Nephron (organoid): Measurements from ENCODE around the gene AMIGO3.
"Not testable (repeated sequence)": the region's sequence is repeated elsewhere in the genome, so short reads cannot be mapped to it uniquely, and the experiment has no call there.

Experiments used
- H3K27ac Mint-ChIP-seq, 3 experiments: 2 replicates each; pipeline ENCODE4 v1.8.0; 2020; ENCODE audit warnings: mixed read lengths in 3 of 3, mild to moderate bottlenecking in 2 of 3, moderate library complexity in 1 of 3
- H3K27me3 Mint-ChIP-seq: 2 replicates; pipeline ENCODE4 v1.8.0; 2021; ENCODE audit warnings: low read depth, mild to moderate bottlenecking, moderate library complexity, mixed read lengths
- H3K36me3 Mint-ChIP-seq: 2 replicates; pipeline ENCODE4 v1.8.0; 2020; ENCODE audit warnings: low read depth, mixed read lengths
- H3K4me1 Mint-ChIP-seq: 2 replicates; pipeline ENCODE4 v1.8.0; 2020; ENCODE audit warnings: mixed read lengths
- H3K4me3 Mint-ChIP-seq, 3 experiments: 2 replicates each; pipeline ENCODE4 v1.8.0; 2020; ENCODE audit warnings: mild to moderate bottlenecking in 3 of 3, mixed read lengths in 3 of 3, moderate library complexity in 2 of 3
- H3K9me3 Mint-ChIP-seq: 2 replicates; pipeline ENCODE4 v1.8.0; 2020; ENCODE audit warnings: mixed read lengths
- TF ChIP-seq, protein P1 (sequence below), 3 experiments: fragments of 200-600 bp; sonication (generic); IDR thresholded peaks; one replicate each; pipeline ENCODE4 v1.5.0; 2021; ENCODE audit warnings: antibody characterized with exemption in 3 of 3; ENCODE audit not compliant: unreplicated experiment in 3 of 3

Gene AMIGO3

GRCh38 chr3:49754536-49754935 lies 35.1 kb upstream of the AMIGO3 start:
- Mint-ChIP-seq H3K27ac (no peak overlapping the region), H3K4me3 (no peak overlapping the region), H3K9me3 (no peaks in the 10 kb centered on the region), H3K4me1 (peaks cover 12% of the 10 kb centered on the region), H3K36me3 (peaks cover 17% of the 10 kb centered on the region), H3K27me3 (no peaks in the 10 kb centered on the region)
- TF ChIP-seq, protein P1, sequence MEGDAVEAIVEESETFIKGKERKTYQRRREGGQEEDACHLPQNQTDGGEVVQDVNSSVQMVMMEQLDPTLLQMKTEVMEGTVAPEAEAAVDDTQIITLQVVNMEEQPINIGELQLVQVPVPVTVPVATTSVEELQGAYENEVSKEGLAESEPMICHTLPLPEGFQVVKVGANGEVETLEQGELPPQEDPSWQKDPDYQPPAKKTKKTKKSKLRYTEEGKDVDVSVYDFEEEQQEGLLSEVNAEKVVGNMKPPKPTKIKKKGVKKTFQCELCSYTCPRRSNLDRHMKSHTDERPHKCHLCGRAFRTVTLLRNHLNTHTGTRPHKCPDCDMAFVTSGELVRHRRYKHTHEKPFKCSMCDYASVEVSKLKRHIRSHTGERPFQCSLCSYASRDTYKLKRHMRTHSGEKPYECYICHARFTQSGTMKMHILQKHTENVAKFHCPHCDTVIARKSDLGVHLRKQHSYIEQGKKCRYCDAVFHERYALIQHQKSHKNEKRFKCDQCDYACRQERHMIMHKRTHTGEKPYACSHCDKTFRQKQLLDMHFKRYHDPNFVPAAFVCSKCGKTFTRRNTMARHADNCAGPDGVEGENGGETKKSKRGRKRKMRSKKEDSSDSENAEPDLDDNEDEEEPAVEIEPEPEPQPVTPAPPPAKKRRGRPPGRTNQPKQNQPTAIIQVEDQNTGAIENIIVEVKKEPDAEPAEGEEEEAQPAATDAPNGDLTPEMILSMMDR (IDR thresholded peaks at IDR 0.05; ENCODE audit: unreplicated experiment in 3 of 3) = no peak

- Mint-ChIP-seq H3K9me3 (no peaks in the 10 kb centered on the region), H3K27ac (no peak overlapping the region), H3K4me1 (peaks cover 5% of the 10 kb centered on the region), H3K4me3 (no peak overlapping the region), H3K36me3 (peaks cover 30% of the 10 kb centered on the region), H3K27me3 (no peaks in the 10 kb centered on the region)
- TF ChIP-seq, protein P1 (IDR thresholded peaks at IDR 0.05; ENCODE audit: unreplicated experiment in 3 of 3) = no peak
Measured at GRCh38 chr3:49751501-49751900, 32.0 kb upstream of the AMIGO3 start.

GRCh38 chr3:49750056-49750455 lies 30.6 kb upstream of the AMIGO3 start:
- H3K4me3 Mint-ChIP-seq = no peak overlapping the region
- H3K27ac Mint-ChIP-seq = peak overlapping the region in 1 of 3 experiments; percentile 65
- peaks cover 35% of the 10 kb centered on the region for H3K36me3 Mint-ChIP-seq
- H3K9me3 Mint-ChIP-seq = no peaks in the 10 kb centered on the region
- TF ChIP-seq, protein P1 (IDR thresholded peaks at IDR 0.05; ENCODE audit: unreplicated experiment in 3 of 3) = no peak
- H3K4me1 Mint-ChIP-seq = peaks cover 5% of the 10 kb centered on the region
- H3K27me3 Mint-ChIP-seq = no peaks in the 10 kb centered on the region

DNA sequence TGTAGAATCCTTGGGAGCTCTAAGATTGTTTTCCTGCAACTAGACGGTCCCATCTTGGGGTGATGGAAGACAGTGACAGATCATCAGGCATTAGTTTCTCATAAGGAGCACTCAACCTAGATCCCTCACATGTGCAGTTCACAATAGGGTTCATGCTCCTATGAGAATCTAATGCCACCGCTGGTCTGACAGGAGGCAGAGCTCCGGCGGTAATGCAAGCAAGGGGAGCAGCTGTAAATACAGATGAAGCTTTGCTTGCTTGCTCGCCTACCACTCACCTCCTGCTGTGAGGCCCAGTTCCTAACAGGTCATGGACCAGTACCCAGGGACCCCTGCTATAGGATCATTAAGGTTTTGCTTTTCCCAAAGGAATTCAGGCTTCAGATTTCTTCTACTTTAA lies 29.4 kb upstream of the AMIGO3 start:
- Mint-ChIP-seq H3K36me3 (peaks cover 38% of the 10 kb centered on the region), H3K27ac (peak overlapping the region in 1 of 3 experiments; percentile 53)
- not testable (repeated sequence) for H3K9me3 Mint-ChIP-seq, H3K4me1 Mint-ChIP-seq, H3K4me3 Mint-ChIP-seq, H3K27me3 Mint-ChIP-seq

GRCh38 chr3:49747792-49748480 lies 28.5 kb upstream of the AMIGO3 start:
- Mint-ChIP-seq H3K4me1 (no peaks in the 10 kb centered on the region), H3K27me3 (no peaks in the 10 kb centered on the region), H3K4me3 (no peak overlapping the region), H3K36me3 (peaks cover 38% of the 10 kb centered on the region), H3K9me3 (no peaks in the 10 kb centered on the region), H3K27ac (peak overlapping the region in 1 of 3 experiments; percentile 17)
- TF ChIP-seq, protein P1 (IDR thresholded peaks at IDR 0.05; ENCODE audit: unreplicated experiment in 3 of 3) = no peak

GRCh38 chr3:49745986-49746385 lies 26.5 kb upstream of the AMIGO3 start:
- TF ChIP-seq, protein P1 (IDR thresholded peaks at IDR 0.05; ENCODE audit: unreplicated experiment in 3 of 3) = no peak
- no peak overlapping the region for H3K27ac Mint-ChIP-seq
- peaks cover 40% of the 10 kb centered on the region for H3K36me3 Mint-ChIP-seq
- H3K9me3 Mint-ChIP-seq = no peaks in the 10 kb centered on the region
- no peaks in the 10 kb centered on the region for H3K27me3 Mint-ChIP-seq
- no peaks in the 10 kb centered on the region for H3K4me1 Mint-ChIP-seq
- H3K4me3 Mint-ChIP-seq = no peak overlapping the region
